Measurements from ENCODE around the gene ADCY3. TPM values are rescaled to one million over a fixed set of nuclear protein-coding genes. Genes with fewer than 3 reads are reported as not detected.

The ADCY3 gene
- total RNA-seq, 4 donors from 2014 or later, result 14.8 to 48.3 (median 34.3) TPM

DNA sequence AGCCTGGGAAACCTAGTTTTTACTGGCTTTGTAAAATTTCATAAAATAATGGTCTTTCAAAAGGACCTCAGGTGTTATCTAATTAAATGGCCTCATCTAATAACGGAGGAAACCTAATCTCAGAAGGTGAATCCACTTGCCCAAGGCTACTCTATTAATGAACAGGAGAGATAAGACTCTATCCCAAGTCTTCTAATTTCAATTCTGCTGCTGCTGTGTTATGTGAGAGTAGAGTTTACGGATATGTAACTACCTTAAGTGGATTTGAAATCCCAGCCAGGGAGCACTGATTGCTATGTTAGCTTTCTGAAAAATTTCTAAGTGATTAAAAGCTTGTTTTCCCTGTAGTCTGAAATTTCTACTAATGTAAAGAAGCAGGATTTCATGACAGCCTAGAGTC is 17.2 kb upstream of the ADCY3 start:
- Histone ChIP-seq H3K4me1 (no peaks in the 10 kb centered on the region), H3K36me3 (no peaks in the 10 kb centered on the region), H3K4me3 (no peak overlapping the region), H3K27ac (no peak overlapping the region), H3K9me3 (no peaks in the 10 kb centered on the region), H3K27me3 (no peaks in the 10 kb centered on the region)
- no peak for DNase-seq
- intact Hi-C loops (cut with DNase I), result no loop called here
- 80 to 84% methylated on average over 2 of the region's 2 CpGs for WGBS, 2 donors
- no peak for TF ChIP-seq POLR2A (IDR thresholded peaks at IDR 0.05)
- TF ChIP-seq, protein P1, sequence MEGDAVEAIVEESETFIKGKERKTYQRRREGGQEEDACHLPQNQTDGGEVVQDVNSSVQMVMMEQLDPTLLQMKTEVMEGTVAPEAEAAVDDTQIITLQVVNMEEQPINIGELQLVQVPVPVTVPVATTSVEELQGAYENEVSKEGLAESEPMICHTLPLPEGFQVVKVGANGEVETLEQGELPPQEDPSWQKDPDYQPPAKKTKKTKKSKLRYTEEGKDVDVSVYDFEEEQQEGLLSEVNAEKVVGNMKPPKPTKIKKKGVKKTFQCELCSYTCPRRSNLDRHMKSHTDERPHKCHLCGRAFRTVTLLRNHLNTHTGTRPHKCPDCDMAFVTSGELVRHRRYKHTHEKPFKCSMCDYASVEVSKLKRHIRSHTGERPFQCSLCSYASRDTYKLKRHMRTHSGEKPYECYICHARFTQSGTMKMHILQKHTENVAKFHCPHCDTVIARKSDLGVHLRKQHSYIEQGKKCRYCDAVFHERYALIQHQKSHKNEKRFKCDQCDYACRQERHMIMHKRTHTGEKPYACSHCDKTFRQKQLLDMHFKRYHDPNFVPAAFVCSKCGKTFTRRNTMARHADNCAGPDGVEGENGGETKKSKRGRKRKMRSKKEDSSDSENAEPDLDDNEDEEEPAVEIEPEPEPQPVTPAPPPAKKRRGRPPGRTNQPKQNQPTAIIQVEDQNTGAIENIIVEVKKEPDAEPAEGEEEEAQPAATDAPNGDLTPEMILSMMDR (IDR thresholded peaks at IDR 0.05), result no peak

DNA sequence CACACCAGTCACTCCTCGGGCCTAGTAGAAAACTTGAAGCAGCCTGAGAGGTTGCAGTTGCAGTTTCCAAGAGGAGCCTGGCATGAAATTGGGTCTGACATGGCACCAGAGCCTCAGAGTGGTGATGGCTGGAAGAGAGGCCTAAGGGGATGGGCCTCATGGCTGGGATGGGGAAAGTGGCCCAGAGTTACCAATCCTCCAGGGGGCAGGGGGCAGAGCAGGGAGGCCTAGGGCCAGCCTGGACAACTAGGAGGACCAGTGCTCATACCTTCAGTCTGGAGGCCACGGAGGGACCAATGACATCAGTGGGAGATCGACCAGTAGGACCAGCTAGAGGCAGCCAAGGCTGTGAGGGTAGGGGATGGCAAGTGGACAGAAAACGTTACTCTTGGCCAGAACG is 15.1 kb upstream of the ADCY3 start:
- H3K4me3 ChIP-seq, result no peak overlapping the region
- DNase-seq, result no peak
- H3K9me3 ChIP-seq, result no peaks in the 10 kb centered on the region
- H3K27me3 ChIP-seq, result no peaks in the 10 kb centered on the region
- no peak overlapping the region for H3K27ac ChIP-seq
- intact Hi-C loops (cut with DNase I), result no loop called here
- 85 to 86% methylated on average over 4 of the region's 5 CpGs for WGBS, 2 donors
- TF ChIP-seq POLR2A (IDR thresholded peaks at IDR 0.05), result no peak
- TF ChIP-seq, protein P1 (IDR thresholded peaks at IDR 0.05), result no peak
- H3K36me3 ChIP-seq, result no peaks in the 10 kb centered on the region
- H3K4me1 ChIP-seq, result no peaks in the 10 kb centered on the region

DNA sequence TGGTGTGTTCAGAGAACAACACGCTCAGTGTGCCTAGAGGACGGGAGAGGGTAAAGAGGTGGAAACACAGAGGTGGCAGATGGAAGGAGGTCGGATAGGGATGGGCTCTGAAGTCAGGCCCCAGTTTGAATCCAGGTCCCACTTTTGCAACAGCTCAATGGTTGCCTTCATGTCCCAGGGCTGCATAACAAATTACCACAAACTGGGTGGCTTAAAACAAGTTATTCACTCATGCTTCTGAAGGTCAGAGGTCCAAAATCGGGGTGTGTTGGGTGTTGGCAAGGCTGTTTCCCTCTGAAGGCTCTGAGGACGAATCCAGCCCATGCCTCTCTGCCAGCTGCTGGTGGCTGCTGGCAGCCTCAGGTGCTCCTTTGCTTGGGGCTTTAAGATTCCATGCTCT is 12.7 kb upstream of the ADCY3 start:
- Histone ChIP-seq H3K4me3 (no peak overlapping the region), H3K27ac (no peak overlapping the region), H3K4me1 (peaks cover 0 to under 1% (median 0%) of the 10 kb centered on the region in 3 donors), H3K9me3 (no peaks in the 10 kb centered on the region), H3K36me3 (no peaks in the 10 kb centered on the region), H3K27me3 (no peaks in the 10 kb centered on the region)
- TF ChIP-seq POLR2A (IDR thresholded peaks at IDR 0.05), result no peak
- TF ChIP-seq, protein P1 (IDR thresholded peaks at IDR 0.05), result no peak
- 83 to 86% methylated on average over 4 to 5 of the region's 5 CpGs for whole genome bisulfite sequencing, 2 donors
- intact Hi-C loops (cut with DNase I), result no loop called here
- DNase-seq, result no peak

DNA sequence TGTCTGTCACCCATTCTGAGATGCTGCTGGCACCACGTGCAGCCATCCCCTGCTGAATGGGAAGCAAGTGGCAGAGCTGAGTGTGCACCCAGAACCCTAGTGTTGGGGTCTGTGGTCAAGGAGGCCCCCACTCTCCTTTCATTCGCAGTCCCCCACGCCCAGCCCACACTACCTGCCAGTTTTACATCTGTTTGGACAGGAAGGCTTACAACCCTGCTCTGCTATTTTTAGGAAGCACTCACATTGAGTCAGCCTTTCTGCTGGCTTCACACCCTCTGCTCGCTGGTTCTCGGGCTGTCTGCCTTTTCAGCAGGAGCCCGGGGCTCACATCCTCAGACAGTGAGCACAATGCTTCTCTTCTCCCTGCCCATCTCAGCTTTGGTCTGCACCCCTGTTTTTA is 10.7 kb upstream of the ADCY3 start:
- H3K36me3 ChIP-seq, result no peaks in the 10 kb centered on the region

DNA sequence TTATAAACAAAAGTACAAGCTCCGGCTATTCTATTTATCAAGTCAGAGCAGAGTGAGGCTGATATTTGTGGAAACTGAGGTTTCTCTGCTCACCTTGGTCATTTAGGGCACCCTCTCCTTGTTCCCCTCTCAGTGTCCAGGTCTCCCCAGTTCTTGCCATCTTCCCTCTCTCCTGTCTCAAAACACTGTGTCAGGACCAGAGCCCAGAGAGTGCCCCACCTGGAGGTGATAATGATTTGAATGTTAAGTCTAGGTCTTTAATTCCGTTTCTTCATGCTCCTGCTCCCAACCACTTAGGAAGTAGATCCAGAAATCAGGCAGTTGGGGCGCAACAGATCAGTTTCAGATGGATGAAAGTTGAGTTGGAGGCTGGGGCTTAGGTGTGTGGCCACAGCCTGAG is 9.2 kb upstream of the ADCY3 start:
- Histone ChIP-seq H3K27me3 (no peaks in the 10 kb centered on the region), H3K4me1 (peaks cover 11 to 17% (median 12%) of the 10 kb centered on the region in 3 donors), H3K27ac (no peak overlapping the region), H3K4me3 (no peak overlapping the region), H3K36me3 (no peaks in the 10 kb centered on the region), H3K9me3 (no peaks in the 10 kb centered on the region)
- TF ChIP-seq, protein P1 (IDR thresholded peaks at IDR 0.05), result no peak
- TF ChIP-seq POLR2A (IDR thresholded peaks at IDR 0.05), result no peak
- intact Hi-C loops (cut with DNase I), result no loop called here
- DNase-seq, result no peak
- WGBS, 2 donors, result 90 to 94% methylated on average over 3 of the region's 3 CpGs

More for the DNA sequence above, 10.7 kb upstream of the ADCY3 start:
- no peak overlapping the region for H3K27ac ChIP-seq
- H3K4me1 ChIP-seq, result peaks cover 11 to 17% (median 12%) of the 10 kb centered on the region in 3 donors
- 24 to 45% methylated on average over 5 of the region's 6 CpGs for WGBS, 2 donors
- DNase-seq, result no peak
- no peaks in the 10 kb centered on the region for H3K9me3 ChIP-seq
- H3K4me3 ChIP-seq, result no peak overlapping the region
- intact Hi-C loops (cut with DNase I), result no loop called here
- TF ChIP-seq, protein P1 (IDR thresholded peaks at IDR 0.05), result no peak
- no peak for TF ChIP-seq POLR2A (IDR thresholded peaks at IDR 0.05)
- no peaks in the 10 kb centered on the region for H3K27me3 ChIP-seq

All from esophagus squamous epithelium (tissue), 5 donors.